WTC11 (cell line): ENCODE data around the gene ZEB1.

Experiments
- ATF2 ChIP-seq: sonication (generic); formaldehyde crosslinking; IDR thresholded peaks from 2 replicates; pipeline ENCODE4 v1.8.1; 2022; ENCODE audit warnings: low read depth, missing genetic modification reagents, borderline replicate concordance
- CTCF ChIP-seq: fragments of 200-600 bp; IDR thresholded peaks from 2 replicates; pipeline ENCODE4 v1.8.0; 2022; ENCODE audit warnings: antibody characterized with exemption
- ESRRA ChIP-seq: sonication (generic); formaldehyde crosslinking; IDR thresholded peaks from 2 replicates; pipeline ENCODE4 v1.8.1; 2022; ENCODE audit warnings: mild to moderate bottlenecking, missing genetic modification reagents, borderline replicate concordance
- HMGXB4 ChIP-seq: sonication (generic); formaldehyde crosslinking; IDR thresholded peaks from 2 replicates; pipeline ENCODE4 v1.8.1; 2023; ENCODE audit warnings: mild to moderate bottlenecking, moderate library complexity, missing genetic modification reagents
- NFYB ChIP-seq: sonication (generic); formaldehyde crosslinking; conservative IDR thresholded peaks from 2 replicates; pipeline ENCODE4 v1.8.0; 2022; ENCODE audit warnings: low read depth, missing genetic modification reagents
- RELA ChIP-seq: sonication (generic); formaldehyde crosslinking; IDR thresholded peaks from 2 replicates; pipeline ENCODE4 v1.8.1; 2022; ENCODE audit warnings: missing genetic modification reagents, mild to moderate bottlenecking, borderline replicate concordance
- SMAD3 ChIP-seq: sonication (generic); formaldehyde crosslinking; IDR thresholded peaks from 2 replicates; pipeline ENCODE4 v1.8.0; 2022; ENCODE audit warnings: missing genetic modification reagents, mild to moderate bottlenecking, borderline replicate concordance
- USF2 ChIP-seq: sonication (generic); formaldehyde crosslinking; IDR thresholded peaks from 2 replicates; pipeline ENCODE4 v1.8.1; 2023; ENCODE audit warnings: mild to moderate bottlenecking, missing genetic modification reagents, moderate library complexity
- ZNF671 ChIP-seq: fragments of 250-450 bp; sonication (Bioruptor Pico); IDR thresholded peaks from 2 replicates; pipeline ENCODE4 v1.8.0; 2021; ENCODE audit warnings: mild to moderate bottlenecking

- TF ChIP-seq ESRRA (CRISPR knock-in tag) = no peak
- TF ChIP-seq RELA = no peak
- TF ChIP-seq CTCF = no peak
- TF ChIP-seq ZNF671 (CRISPR knock-in tag) = no peak
- no peak for TF ChIP-seq HMGXB4 (CRISPR knock-in tag)
- TF ChIP-seq NFYB (CRISPR knock-in tag) = no peak
- TF ChIP-seq ATF2 (CRISPR knock-in tag) = no peak
- TF ChIP-seq SMAD3 (CRISPR knock-in tag) = no peak
- TF ChIP-seq USF2 = no peak
These were observed 65.6 kb downstream of the ZEB1 start for GRCh38 chr10:31384589-31384949.
